ENCODE measurements around the gene MRPS27. TPM values are rescaled to one million over a fixed set of nuclear protein-coding genes. Genes with fewer than 3 reads are reported as not detected.
A peak's percentile ranks its signal among the peaks of the same experiment; 100 is the strongest.

MRPS27 gene
- total and polyA plus RNA-seq, 2 of the 13 experiments (the other 11 are each of a cell fraction or from before 2014, with no cell fraction given): 71.8 to 115 TPM

DNA sequence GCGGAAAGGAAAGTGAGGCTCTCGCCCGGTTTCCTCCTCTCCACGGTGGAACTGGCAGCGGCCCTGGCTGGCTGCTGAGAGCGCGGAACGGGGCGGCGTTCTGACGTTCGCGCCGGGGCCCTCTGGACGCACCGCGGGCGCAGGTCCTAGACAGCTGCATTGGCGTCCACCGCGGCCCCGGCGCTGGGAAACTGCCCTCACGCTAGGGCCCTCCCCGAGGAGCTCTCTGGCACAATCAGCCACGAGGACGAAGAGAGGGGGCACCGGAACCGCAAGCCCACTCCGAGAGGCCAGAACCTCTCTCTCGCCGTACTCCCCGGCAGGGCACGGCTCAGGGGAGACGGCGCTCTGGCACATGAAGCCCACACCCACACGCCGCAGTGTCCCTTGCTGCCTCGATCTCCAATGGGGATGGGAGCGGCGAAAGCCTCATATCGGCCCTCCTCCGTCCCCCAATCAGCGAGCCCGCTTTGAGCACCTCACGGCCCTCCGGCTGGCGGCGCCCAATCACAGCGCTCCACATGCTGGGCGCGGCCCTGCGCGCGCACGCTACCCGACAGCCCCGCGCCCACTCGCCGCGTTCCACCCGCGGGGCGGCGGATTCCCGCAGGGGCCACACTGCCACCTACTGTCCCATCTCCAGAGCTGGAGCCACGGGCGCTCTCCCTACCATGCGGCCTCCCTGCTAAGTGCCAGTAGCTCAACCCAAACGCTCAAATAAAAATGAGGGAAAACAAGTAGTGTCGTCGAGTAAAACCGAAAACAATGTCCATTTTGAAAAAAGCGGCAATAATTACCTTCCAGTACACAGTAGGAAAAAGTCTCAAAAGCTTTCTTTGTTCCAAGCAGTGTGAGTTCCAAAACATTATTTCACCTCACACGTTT is 11.8 kb downstream of the MRPS27 start (continued):
- TF ChIP-seq ZBTB20 (CRISPR knock-in tag; IDR thresholded peaks at IDR 0.05; ENCODE audit: borderline replicate concordance, low read depth) (peak; percentile 90; the same call in 1 of the 2 replicates), ZNF660 (CRISPR knock-in tag; IDR thresholded peaks at IDR 0.05; ENCODE audit: borderline replicate concordance, low read depth) (0 out of 2 replicates have a peak, but pooled peaks have one; percentile 72), GZF1 (CRISPR knock-in tag; IDR thresholded peaks at IDR 0.05) (peak; percentile 90), ZNF775 (CRISPR knock-in tag; IDR thresholded peaks at IDR 0.05; ENCODE audit: borderline replicate concordance) (no peak), HOXD1 (CRISPR knock-in tag; IDR thresholded peaks at IDR 0.05) (0 out of 2 replicates have a peak, but pooled peaks have one; percentile 71), ATF2 (CRISPR knock-in tag; IDR thresholded peaks at IDR 0.05) (peak; percentile 51; the same call in 1 of the 2 replicates), GLI4 (CRISPR knock-in tag; IDR thresholded peaks at IDR 0.05; ENCODE audit: borderline replicate concordance) (peak; percentile 65; the same call in 1 of the 2 replicates), CC2D1A (CRISPR knock-in tag; IDR thresholded peaks at IDR 0.05) (no peak), MLXIP (CRISPR knock-in tag; IDR thresholded peaks at IDR 0.05; ENCODE audit: borderline replicate concordance) (no peak)
- TF ChIP-seq, protein P1, sequence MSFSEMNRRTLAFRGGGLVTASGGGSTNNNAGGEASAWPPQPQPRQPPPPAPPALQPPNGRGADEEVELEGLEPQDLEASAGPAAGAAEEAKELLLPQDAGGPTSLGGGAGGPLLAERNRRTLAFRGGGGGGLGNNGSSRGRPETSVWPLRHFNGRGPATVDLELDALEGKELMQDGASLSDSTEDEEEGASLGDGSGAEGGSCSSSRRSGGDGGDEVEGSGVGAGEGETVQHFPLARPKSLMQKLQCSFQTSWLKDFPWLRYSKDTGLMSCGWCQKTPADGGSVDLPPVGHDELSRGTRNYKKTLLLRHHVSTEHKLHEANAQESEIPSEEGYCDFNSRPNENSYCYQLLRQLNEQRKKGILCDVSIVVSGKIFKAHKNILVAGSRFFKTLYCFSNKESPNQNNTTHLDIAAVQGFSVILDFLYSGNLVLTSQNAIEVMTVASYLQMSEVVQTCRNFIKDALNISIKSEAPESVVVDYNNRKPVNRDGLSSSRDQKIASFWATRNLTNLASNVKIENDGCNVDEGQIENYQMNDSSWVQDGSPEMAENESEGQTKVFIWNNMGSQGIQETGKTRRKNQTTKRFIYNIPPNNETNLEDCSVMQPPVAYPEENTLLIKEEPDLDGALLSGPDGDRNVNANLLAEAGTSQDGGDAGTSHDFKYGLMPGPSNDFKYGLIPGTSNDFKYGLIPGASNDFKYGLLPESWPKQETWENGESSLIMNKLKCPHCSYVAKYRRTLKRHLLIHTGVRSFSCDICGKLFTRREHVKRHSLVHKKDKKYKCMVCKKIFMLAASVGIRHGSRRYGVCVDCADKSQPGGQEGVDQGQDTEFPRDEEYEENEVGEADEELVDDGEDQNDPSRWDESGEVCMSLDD (CRISPR knock-in tag; IDR thresholded peaks at IDR 0.05; ENCODE audit: borderline replicate concordance): peak; percentile 54; the same call in 1 of the 2 replicates
- TF ChIP-seq, protein P2, sequence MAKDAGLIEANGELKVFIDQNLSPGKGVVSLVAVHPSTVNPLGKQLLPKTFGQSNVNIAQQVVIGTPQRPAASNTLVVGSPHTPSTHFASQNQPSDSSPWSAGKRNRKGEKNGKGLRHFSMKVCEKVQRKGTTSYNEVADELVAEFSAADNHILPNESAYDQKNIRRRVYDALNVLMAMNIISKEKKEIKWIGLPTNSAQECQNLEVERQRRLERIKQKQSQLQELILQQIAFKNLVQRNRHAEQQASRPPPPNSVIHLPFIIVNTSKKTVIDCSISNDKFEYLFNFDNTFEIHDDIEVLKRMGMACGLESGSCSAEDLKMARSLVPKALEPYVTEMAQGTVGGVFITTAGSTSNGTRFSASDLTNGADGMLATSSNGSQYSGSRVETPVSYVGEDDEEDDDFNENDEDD (CRISPR knock-in tag; IDR thresholded peaks at IDR 0.05; ENCODE audit: borderline replicate concordance): peak; percentile 84
- TF ChIP-seq, protein P3, sequence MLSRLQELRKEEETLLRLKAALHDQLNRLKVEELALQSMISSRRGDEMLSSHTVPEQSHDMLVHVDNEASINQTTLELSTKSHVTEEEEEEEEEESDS (CRISPR knock-in tag; IDR thresholded peaks at IDR 0.05; ENCODE audit: borderline replicate concordance): no peak
- TF ChIP-seq, protein P4, sequence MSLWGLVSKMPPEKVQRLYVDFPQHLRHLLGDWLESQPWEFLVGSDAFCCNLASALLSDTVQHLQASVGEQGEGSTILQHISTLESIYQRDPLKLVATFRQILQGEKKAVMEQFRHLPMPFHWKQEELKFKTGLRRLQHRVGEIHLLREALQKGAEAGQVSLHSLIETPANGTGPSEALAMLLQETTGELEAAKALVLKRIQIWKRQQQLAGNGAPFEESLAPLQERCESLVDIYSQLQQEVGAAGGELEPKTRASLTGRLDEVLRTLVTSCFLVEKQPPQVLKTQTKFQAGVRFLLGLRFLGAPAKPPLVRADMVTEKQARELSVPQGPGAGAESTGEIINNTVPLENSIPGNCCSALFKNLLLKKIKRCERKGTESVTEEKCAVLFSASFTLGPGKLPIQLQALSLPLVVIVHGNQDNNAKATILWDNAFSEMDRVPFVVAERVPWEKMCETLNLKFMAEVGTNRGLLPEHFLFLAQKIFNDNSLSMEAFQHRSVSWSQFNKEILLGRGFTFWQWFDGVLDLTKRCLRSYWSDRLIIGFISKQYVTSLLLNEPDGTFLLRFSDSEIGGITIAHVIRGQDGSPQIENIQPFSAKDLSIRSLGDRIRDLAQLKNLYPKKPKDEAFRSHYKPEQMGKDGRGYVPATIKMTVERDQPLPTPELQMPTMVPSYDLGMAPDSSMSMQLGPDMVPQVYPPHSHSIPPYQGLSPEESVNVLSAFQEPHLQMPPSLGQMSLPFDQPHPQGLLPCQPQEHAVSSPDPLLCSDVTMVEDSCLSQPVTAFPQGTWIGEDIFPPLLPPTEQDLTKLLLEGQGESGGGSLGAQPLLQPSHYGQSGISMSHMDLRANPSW (CRISPR knock-in tag; IDR thresholded peaks at IDR 0.05; ENCODE audit: borderline replicate concordance): peak; percentile 42; the same call in 1 of the 2 replicates

Data from HepG2 (cell line).